ENCODE results near the gene NUP93.

The NUP93 gene

DNA sequence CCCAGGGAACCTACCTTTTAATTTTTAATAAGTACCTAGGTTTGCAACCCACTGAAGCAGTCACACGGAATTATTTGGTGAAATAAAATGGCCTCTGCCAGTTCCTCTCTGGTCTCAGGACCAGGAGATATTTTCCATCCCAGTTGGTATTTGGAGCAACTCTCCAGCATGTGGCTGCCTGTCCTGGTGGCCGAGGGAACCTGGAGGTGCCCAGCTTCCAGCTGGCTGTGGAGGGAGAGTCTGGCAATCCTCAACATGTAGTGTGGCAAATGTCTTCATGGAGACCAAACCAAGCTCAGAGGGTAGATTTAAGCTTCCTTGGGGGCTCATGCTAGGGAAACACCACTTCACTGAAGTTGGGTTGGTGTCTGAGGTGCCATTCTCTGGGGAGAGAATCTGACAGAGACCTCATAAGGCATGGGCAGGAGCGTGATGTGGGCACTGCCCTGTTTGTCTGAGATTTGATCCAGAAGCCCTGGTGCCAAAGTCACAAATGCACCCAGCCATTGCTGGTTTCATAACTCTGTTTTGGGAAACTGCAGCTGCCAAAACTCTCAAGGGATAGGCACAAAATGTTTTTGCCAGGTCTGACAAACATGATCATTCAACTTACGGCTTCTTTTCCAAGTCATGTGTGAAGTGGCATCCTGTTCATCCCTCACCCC, 44.9 kb upstream of the NUP93 start:
- peaks cover 0 to 16% (median 13%) of the 10 kb centered on the region in 4 experiments for H3K4me1 ChIP-seq (ENCODE audit: control extremely low read depth in 1 of 4, control insufficient read depth in 4 of 4, insufficient read depth in 4 of 4, low read length in 3 of 4)
- H3K4me3 ChIP-seq (ENCODE audit: control insufficient read depth in 1 of 7, extremely low read depth in 1 of 7, insufficient read depth in 4 of 7, low read depth in 2 of 7, low read length in 6 of 7) = no peak overlapping the region
- peaks cover 0 to 11% (median 5%) of the 10 kb centered on the region in 5 experiments for H3K9me3 ChIP-seq (ENCODE audit: control extremely low read depth in 1 of 5, control insufficient read depth in 4 of 5, insufficient read depth in 2 of 5, low read depth in 1 of 5, low read length in 4 of 5)
- H3K36me3 ChIP-seq (ENCODE audit: control insufficient read depth in 4 of 4, insufficient read depth in 4 of 4, low read length in 3 of 4) = no peaks in the 10 kb centered on the region
- WGBS (ENCODE audit: insufficient coverage) = 100% methylated on average over 4 of the region's 4 CpGs
- H3K27me3 ChIP-seq (replicated peaks in 2 of 5; ENCODE audit: control insufficient read depth in 4 of 5, insufficient read depth in 5 of 5, low read length in 4 of 5) = peaks cover 0 to 26% (median 18%) of the 10 kb centered on the region in 5 experiments
- ChIA-PET CTCF (interaction anchor here (1.0 to 1.3 kb wide), 2 partner anchors 11 to 17 kb away, joined by 3 to 4 read pairs; no protein-coding TSS in a partner anchor), POLR2A (no interaction called here)
- no peak for DNase-seq
- no peak overlapping the region for H3K27ac ChIP-seq (ENCODE audit: insufficient read depth in 1 of 2, low read depth in 1 of 2, low read length in 2 of 2, poor library complexity in 1 of 2, severe bottlenecking in 2 of 2)

- ChIA-PET POLR2A (no interaction called here), CTCF (interaction anchor here (0.6 to 1.3 kb wide), 3 partner anchors 11 to 281 kb away, joined by 3 read pairs; partner anchors contain the start of gene MT1H)
- Histone ChIP-seq H3K27ac (ENCODE audit: insufficient read depth in 1 of 2, low read depth in 1 of 2, low read length in 2 of 2, poor library complexity in 1 of 2, severe bottlenecking in 2 of 2) (no peak overlapping the region), H3K4me1 (ENCODE audit: control extremely low read depth in 1 of 4, control insufficient read depth in 4 of 4, insufficient read depth in 4 of 4, low read length in 3 of 4) (peaks cover 0 to 13% (median 12%) of the 10 kb centered on the region in 4 experiments), H3K9me3 (ENCODE audit: control extremely low read depth in 1 of 5, control insufficient read depth in 4 of 5, insufficient read depth in 2 of 5, low read depth in 1 of 5, low read length in 4 of 5) (peaks cover 0 to 11% (median 8%) of the 10 kb centered on the region in 5 experiments), H3K36me3 (ENCODE audit: control insufficient read depth in 4 of 4, insufficient read depth in 4 of 4, low read length in 3 of 4) (no peaks in the 10 kb centered on the region), H3K27me3 (replicated peaks in 2 of 5; ENCODE audit: control insufficient read depth in 4 of 5, insufficient read depth in 5 of 5, low read length in 4 of 5) (peaks cover 0 to 21% (median 16%) of the 10 kb centered on the region in 5 experiments), H3K4me3 (ENCODE audit: control insufficient read depth in 1 of 7, extremely low read depth in 1 of 7, insufficient read depth in 4 of 7, low read depth in 2 of 7, low read length in 6 of 7) (no peak overlapping the region)
- DNase-seq = no peak
- 100% methylated on average over 4 of the region's 7 CpGs for WGBS (ENCODE audit: insufficient coverage)
Measured at GRCh38 chr16:56686758-56687157, 43.2 kb upstream of the NUP93 start.

DNA sequence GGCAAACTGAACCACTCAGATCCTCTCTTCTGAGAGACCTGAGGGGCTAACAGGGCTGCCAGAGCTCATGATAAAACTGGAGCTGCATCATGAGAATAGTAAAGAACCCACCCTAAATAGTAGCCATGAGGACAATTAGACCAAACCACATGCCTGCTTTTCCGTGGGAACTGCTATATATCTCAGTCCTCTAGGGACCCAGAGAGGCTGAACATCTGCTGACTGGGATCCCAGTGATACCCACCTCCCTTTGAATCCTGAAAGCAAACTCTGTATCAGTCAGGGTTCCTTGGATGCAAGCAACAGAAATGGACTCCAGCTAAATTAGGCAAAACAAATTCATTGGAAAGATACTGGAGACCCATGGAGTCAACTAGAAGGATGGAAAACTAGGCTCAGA, 41.2 kb upstream of the NUP93 start:
- CTCF ChIA-PET = interaction anchor here (1.2 to 1.7 kb wide), 2 partner anchors 13 to 85 kb away, joined by 3 to 4 read pairs; no protein-coding TSS in a partner anchor
- WGBS (ENCODE audit: insufficient coverage) = 75% methylated on average over 1 of the region's 1 CpG
- Histone ChIP-seq H3K27ac (ENCODE audit: insufficient read depth in 1 of 2, low read depth in 1 of 2, low read length in 2 of 2, poor library complexity in 1 of 2, severe bottlenecking in 2 of 2) (no peak overlapping the region), H3K4me1 (ENCODE audit: control extremely low read depth in 1 of 4, control insufficient read depth in 4 of 4, insufficient read depth in 4 of 4, low read length in 3 of 4) (no peaks in the 10 kb centered on the region), H3K4me3 (ENCODE audit: control insufficient read depth in 1 of 7, extremely low read depth in 1 of 7, insufficient read depth in 4 of 7, low read depth in 2 of 7, low read length in 6 of 7) (no peak overlapping the region), H3K36me3 (ENCODE audit: control insufficient read depth in 4 of 4, insufficient read depth in 4 of 4, low read length in 3 of 4) (no peaks in the 10 kb centered on the region), H3K9me3 (ENCODE audit: control extremely low read depth in 1 of 5, control insufficient read depth in 4 of 5, insufficient read depth in 2 of 5, low read depth in 1 of 5, low read length in 4 of 5) (peaks cover 0 to 11% (median 8%) of the 10 kb centered on the region in 5 experiments), H3K27me3 (replicated peaks in 2 of 5; ENCODE audit: control insufficient read depth in 4 of 5, insufficient read depth in 5 of 5, low read length in 4 of 5) (peaks cover 0 to 14% (median 5%) of the 10 kb centered on the region in 5 experiments)
- POLR2A ChIA-PET = no interaction called here
- DNase-seq = no peak

GRCh38 chr16:56689171-56689570, 40.8 kb upstream of the NUP93 start:
- Histone ChIP-seq H3K4me1 (ENCODE audit: control extremely low read depth in 1 of 4, control insufficient read depth in 4 of 4, insufficient read depth in 4 of 4, low read length in 3 of 4) (no peaks in the 10 kb centered on the region), H3K27me3 (replicated peaks in 2 of 5; ENCODE audit: control insufficient read depth in 4 of 5, insufficient read depth in 5 of 5, low read length in 4 of 5) (peaks cover 0 to 14% (median 4%) of the 10 kb centered on the region in 5 experiments), H3K4me3 (ENCODE audit: control insufficient read depth in 1 of 7, extremely low read depth in 1 of 7, insufficient read depth in 4 of 7, low read depth in 2 of 7, low read length in 6 of 7) (no peak overlapping the region), H3K9me3 (ENCODE audit: control extremely low read depth in 1 of 5, control insufficient read depth in 4 of 5, insufficient read depth in 2 of 5, low read depth in 1 of 5, low read length in 4 of 5) (peaks cover 0 to 11% (median 8%) of the 10 kb centered on the region in 5 experiments), H3K36me3 (ENCODE audit: control insufficient read depth in 4 of 4, insufficient read depth in 4 of 4, low read length in 3 of 4) (no peaks in the 10 kb centered on the region), H3K27ac (ENCODE audit: insufficient read depth in 1 of 2, low read depth in 1 of 2, low read length in 2 of 2, poor library complexity in 1 of 2, severe bottlenecking in 2 of 2) (no peak overlapping the region)
- WGBS (ENCODE audit: insufficient coverage) = 80% methylated on average over 2 of the region's 3 CpGs
- no peak for DNase-seq
- ChIA-PET POLR2A (no interaction called here), CTCF (interaction anchor here (1.2 to 1.7 kb wide), 2 partner anchors 13 to 85 kb away, joined by 3 to 4 read pairs; no protein-coding TSS in a partner anchor)

DNA sequence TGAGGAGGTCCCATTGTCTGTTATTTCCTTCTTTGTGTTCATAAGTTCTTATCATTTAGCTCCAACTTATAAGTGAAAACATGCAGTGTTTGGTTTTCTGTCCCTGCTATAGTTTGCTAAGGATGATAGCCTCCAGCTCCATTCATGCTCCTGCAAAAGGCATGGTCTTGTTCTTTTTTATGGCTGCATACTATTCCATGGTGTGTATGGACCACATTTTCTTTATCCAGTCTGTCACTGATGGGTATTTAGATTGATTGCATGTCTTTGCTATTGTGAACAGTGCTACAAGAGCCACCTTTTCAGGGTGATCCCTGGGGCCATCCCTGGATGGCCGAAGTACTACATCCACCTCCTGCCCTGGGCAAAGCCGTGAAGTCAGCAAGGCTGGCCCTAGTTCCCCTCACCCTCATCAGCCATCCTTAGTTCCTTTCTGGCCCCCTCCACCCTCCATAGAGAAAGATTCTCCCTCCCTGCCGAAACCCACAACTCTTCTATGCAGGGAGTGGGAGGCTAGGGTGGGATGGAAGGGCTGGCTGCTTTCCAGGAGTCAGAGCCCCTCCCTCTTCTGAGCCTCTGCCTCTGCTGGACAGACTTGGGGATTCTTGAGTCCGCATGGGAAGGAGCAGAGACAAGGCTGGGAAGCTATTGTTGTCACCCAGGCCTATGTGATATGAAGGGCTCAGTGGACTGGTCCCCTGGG, 39.4 kb upstream of the NUP93 start:
- no peaks in the 10 kb centered on the region for H3K36me3 ChIP-seq (ENCODE audit: control insufficient read depth in 4 of 4, insufficient read depth in 4 of 4, low read length in 3 of 4)
- DNase-seq = no peak
- WGBS (ENCODE audit: insufficient coverage) = 100% methylated on average over 2 of the region's 4 CpGs
- no peaks in the 10 kb centered on the region for H3K4me1 ChIP-seq (ENCODE audit: control extremely low read depth in 1 of 4, control insufficient read depth in 4 of 4, insufficient read depth in 4 of 4, low read length in 3 of 4)
- peaks cover 0 to 7% (median 1%) of the 10 kb centered on the region in 5 experiments for H3K27me3 ChIP-seq (replicated peaks in 2 of 5; ENCODE audit: control insufficient read depth in 4 of 5, insufficient read depth in 5 of 5, low read length in 4 of 5)
- ChIA-PET CTCF (no interaction called here), POLR2A (no interaction called here)
- H3K4me3 ChIP-seq (ENCODE audit: control insufficient read depth in 1 of 7, extremely low read depth in 1 of 7, insufficient read depth in 4 of 7, low read depth in 2 of 7, low read length in 6 of 7) = no peak overlapping the region
- peaks cover 0 to 11% (median 9%) of the 10 kb centered on the region in 5 experiments for H3K9me3 ChIP-seq (ENCODE audit: control extremely low read depth in 1 of 5, control insufficient read depth in 4 of 5, insufficient read depth in 2 of 5, low read depth in 1 of 5, low read length in 4 of 5)
- no peak overlapping the region for H3K27ac ChIP-seq (ENCODE audit: insufficient read depth in 1 of 2, low read depth in 1 of 2, low read length in 2 of 2, poor library complexity in 1 of 2, severe bottlenecking in 2 of 2)

DNA sequence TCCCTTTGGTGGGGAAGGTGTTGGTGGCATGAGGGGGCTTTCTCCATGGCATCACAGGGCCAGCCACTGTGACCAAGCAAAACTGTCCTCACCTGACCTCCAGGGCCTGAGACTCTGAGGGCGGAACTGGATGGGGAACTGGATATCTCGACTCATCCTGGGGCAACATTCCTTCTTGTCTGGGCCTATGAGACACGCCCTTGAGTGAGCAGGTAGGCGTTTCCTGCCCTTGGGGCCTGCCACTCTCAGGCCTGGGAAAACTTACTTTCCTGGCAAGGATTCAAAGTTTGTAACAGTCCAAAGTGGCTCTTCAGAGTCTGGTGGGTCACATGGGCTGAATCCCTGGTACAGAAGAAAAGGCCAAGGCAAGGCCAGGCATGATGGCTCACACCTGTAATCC, 38.0 kb upstream of the NUP93 start:
- H3K36me3 ChIP-seq (ENCODE audit: control insufficient read depth in 4 of 4, insufficient read depth in 4 of 4, low read length in 3 of 4) = no peaks in the 10 kb centered on the region
- H3K9me3 ChIP-seq (ENCODE audit: control extremely low read depth in 1 of 5, control insufficient read depth in 4 of 5, insufficient read depth in 2 of 5, low read depth in 1 of 5, low read length in 4 of 5) = peaks cover 0 to 5% (median 3%) of the 10 kb centered on the region in 5 experiments
- 100% methylated on average over 2 of the region's 4 CpGs for WGBS (ENCODE audit: insufficient coverage)
- H3K27ac ChIP-seq (ENCODE audit: insufficient read depth in 1 of 2, low read depth in 1 of 2, low read length in 2 of 2, poor library complexity in 1 of 2, severe bottlenecking in 2 of 2) = no peak overlapping the region
- no peaks in the 10 kb centered on the region for H3K4me1 ChIP-seq (ENCODE audit: control extremely low read depth in 1 of 4, control insufficient read depth in 4 of 4, insufficient read depth in 4 of 4, low read length in 3 of 4)
- peaks cover 0 to 4% (median 0%) of the 10 kb centered on the region in 5 experiments for H3K27me3 ChIP-seq (replicated peaks in 2 of 5; ENCODE audit: control insufficient read depth in 4 of 5, insufficient read depth in 5 of 5, low read length in 4 of 5)
- ChIA-PET CTCF (no interaction called here), POLR2A (no interaction called here)
- DNase-seq = no peak
- no peak overlapping the region for H3K4me3 ChIP-seq (ENCODE audit: control insufficient read depth in 1 of 7, extremely low read depth in 1 of 7, insufficient read depth in 4 of 7, low read depth in 2 of 7, low read length in 6 of 7)

GRCh38 chr16:56695246-56695645, 34.7 kb upstream of the NUP93 start:
- Histone ChIP-seq H3K4me3 (ENCODE audit: control insufficient read depth in 1 of 7, extremely low read depth in 1 of 7, insufficient read depth in 4 of 7, low read depth in 2 of 7, low read length in 6 of 7) (no peak overlapping the region), H3K9me3 (ENCODE audit: control extremely low read depth in 1 of 5, control insufficient read depth in 4 of 5, insufficient read depth in 2 of 5, low read depth in 1 of 5, low read length in 4 of 5) (peaks cover 0 to 12% (median 4%) of the 10 kb centered on the region in 5 experiments), H3K27me3 (replicated peaks in 2 of 5; ENCODE audit: control insufficient read depth in 4 of 5, insufficient read depth in 5 of 5, low read length in 4 of 5) (peaks cover 0 to 3% (median 0%) of the 10 kb centered on the region in 5 experiments), H3K36me3 (ENCODE audit: control insufficient read depth in 4 of 4, insufficient read depth in 4 of 4, low read length in 3 of 4) (no peaks in the 10 kb centered on the region), H3K4me1 (ENCODE audit: control extremely low read depth in 1 of 4, control insufficient read depth in 4 of 4, insufficient read depth in 4 of 4, low read length in 3 of 4) (no peaks in the 10 kb centered on the region), H3K27ac (ENCODE audit: insufficient read depth in 1 of 2, low read depth in 1 of 2, low read length in 2 of 2, poor library complexity in 1 of 2, severe bottlenecking in 2 of 2) (no peak overlapping the region)
- ChIA-PET CTCF (interaction anchor here (1.0 kb wide), 2 partner anchors 11 to 91 kb away, joined by 3 to 4 read pairs; no protein-coding TSS in a partner anchor), POLR2A (interaction anchor here (0.8 kb wide), 1 partner anchor 13 kb away, joined by 3 read pairs; no protein-coding TSS in a partner anchor)
- DNase-seq = no peak
- WGBS (ENCODE audit: insufficient coverage) = 67% methylated on average over 1 of the region's 1 CpG

All from common myeloid progenitor, CD34-positive (primary cell).